Dedifferentiated amniotic fluid mesenchymal stem cell (primary cell): Measurements from ENCODE around the gene HSP90AB1.

ENCODE experiments used
- DNase-seq: peaks from one replicate; pipeline ENCODE4 v3.0.0-alpha.2; 2016; ENCODE audit errors: extremely low spot score

Gene HSP90AB1

GRCh38 chr6:44255105-44255808 is 8.4 kb downstream of the HSP90AB1 start:
- no peak for DNase-seq

GRCh38 chr6:44255871-44256774 is 9.2 kb downstream of the HSP90AB1 start:
- no peak for DNase-seq

GRCh38 chr6:44256775-44257024 is 9.8 kb downstream of the HSP90AB1 start:
- no peak for DNase-seq

GRCh38 chr6:44257025-44257752 is 10.3 kb downstream of the HSP90AB1 start, which contains the start of gene SLC35B2:
TSS of gene SLC35B2 (minus strand) at chr6:44257528. CDS start at chr6:44257410, 118 bp downstream.
- DNase-seq, result peak; percentile 37

GRCh38 chr6:44257753-44258324 is 10.9 kb downstream of the HSP90AB1 start:
- no peak for DNase-seq

- no peak for DNase-seq
Measured at GRCh38 chr6:44258325-44258863, 11.5 kb downstream of the HSP90AB1 start.

- DNase-seq, result no peak
Measured at GRCh38 chr6:44258921-44259320, 12.0 kb downstream of the HSP90AB1 start.

GRCh38 chr6:44260011-44260410 is 13.1 kb downstream of the HSP90AB1 start:
- DNase-seq, result no peak

GRCh38 chr6:44260451-44261297 is 13.8 kb downstream of the HSP90AB1 start:
- no peak for DNase-seq

GRCh38 chr6:44261581-44261980 is 14.7 kb downstream of the HSP90AB1 start:
- DNase-seq, result no peak

- DNase-seq, result no peak
Measured at GRCh38 chr6:44262467-44263353, 15.8 kb downstream of the HSP90AB1 start.

- DNase-seq, result no peak
Measured at GRCh38 chr6:44263354-44264100, 16.6 kb downstream of the HSP90AB1 start.

- DNase-seq, result no peak
Measured at GRCh38 chr6:44264154-44265006, 17.5 kb downstream of the HSP90AB1 start.

- peak; percentile 88 for DNase-seq
Measured at GRCh38 chr6:44265007-44265721, 18.3 kb downstream of the HSP90AB1 start, which contains the start of gene NFKBIE. TSS of gene NFKBIE (minus strand) at chr6:44265551. CDS start at chr6:44265346, 205 bp downstream.

- DNase-seq, result no peak
Measured at GRCh38 chr6:44265722-44266233, 18.9 kb downstream of the HSP90AB1 start.

GRCh38 chr6:44266347-44266746 is 19.4 kb downstream of the HSP90AB1 start:
- no peak for DNase-seq

- DNase-seq, result no peak
Measured at GRCh38 chr6:44267252-44267651, 20.4 kb downstream of the HSP90AB1 start.
